Central memory CD8-positive, alpha-beta T cell (primary cell): ENCODE measurements around the gene RRP9.
"Not testable (repeated sequence)": the region's sequence is repeated elsewhere in the genome, so short reads cannot be mapped to it uniquely, and the experiment has no call there.

Experiments used
- ATAC-seq: fragments of 150-1000 bp; cut with Tn5 transposase; replicated peaks from 2 replicates; pipeline ENCODE4 v1.10.0; 2022; ENCODE audit warnings: mild to moderate bottlenecking, moderate FRiP score, moderate number of reproducible peaks; ENCODE audit not compliant: poor library complexity, severe bottlenecking; ENCODE audit errors: extremely low read depth
- DNase-seq, 2 donors: peaks; one replicate each; pipeline ENCODE4 v3.0.0; 2021; ENCODE audit warnings: low spot score in 2 of 2
- H3K27ac Mint-ChIP-seq: one replicate; pipeline ENCODE4 v1.8.0; 2022; ENCODE audit warnings: low read depth, mild to moderate bottlenecking, moderate library complexity, mixed read lengths
- H3K27me3 Mint-ChIP-seq: one replicate; pipeline ENCODE4 v1.8.0; 2022; ENCODE audit warnings: mixed read lengths
- H3K36me3 Mint-ChIP-seq: one replicate; pipeline ENCODE4 v1.8.0; 2022; ENCODE audit warnings: mild to moderate bottlenecking, moderate library complexity, mixed read lengths; ENCODE audit not compliant: insufficient read depth
- H3K4me1 Mint-ChIP-seq: one replicate; pipeline ENCODE4 v1.8.0; 2022; ENCODE audit warnings: mixed read lengths
- H3K4me3 Mint-ChIP-seq: one replicate; pipeline ENCODE4 v1.8.0; 2022; ENCODE audit warnings: mild to moderate bottlenecking, moderate library complexity, mixed read lengths
- H3K9me3 Mint-ChIP-seq: one replicate; pipeline ENCODE4 v1.8.0; 2022; ENCODE audit warnings: mixed read lengths

The RRP9 gene

GRCh38 chr3:51937014-51937413 is 4.7 kb downstream of the RRP9 start:
- DNase-seq (no peak), ATAC-seq (no peak)
- Mint-ChIP-seq H3K27me3 (no peaks in the 10 kb centered on the region), H3K4me1 (peaks cover 25% of the 10 kb centered on the region), H3K36me3 (peaks cover 23% of the 10 kb centered on the region), H3K27ac (no peak overlapping the region), H3K9me3 (no peaks in the 10 kb centered on the region), H3K4me3 (no peak overlapping the region)

DNA sequence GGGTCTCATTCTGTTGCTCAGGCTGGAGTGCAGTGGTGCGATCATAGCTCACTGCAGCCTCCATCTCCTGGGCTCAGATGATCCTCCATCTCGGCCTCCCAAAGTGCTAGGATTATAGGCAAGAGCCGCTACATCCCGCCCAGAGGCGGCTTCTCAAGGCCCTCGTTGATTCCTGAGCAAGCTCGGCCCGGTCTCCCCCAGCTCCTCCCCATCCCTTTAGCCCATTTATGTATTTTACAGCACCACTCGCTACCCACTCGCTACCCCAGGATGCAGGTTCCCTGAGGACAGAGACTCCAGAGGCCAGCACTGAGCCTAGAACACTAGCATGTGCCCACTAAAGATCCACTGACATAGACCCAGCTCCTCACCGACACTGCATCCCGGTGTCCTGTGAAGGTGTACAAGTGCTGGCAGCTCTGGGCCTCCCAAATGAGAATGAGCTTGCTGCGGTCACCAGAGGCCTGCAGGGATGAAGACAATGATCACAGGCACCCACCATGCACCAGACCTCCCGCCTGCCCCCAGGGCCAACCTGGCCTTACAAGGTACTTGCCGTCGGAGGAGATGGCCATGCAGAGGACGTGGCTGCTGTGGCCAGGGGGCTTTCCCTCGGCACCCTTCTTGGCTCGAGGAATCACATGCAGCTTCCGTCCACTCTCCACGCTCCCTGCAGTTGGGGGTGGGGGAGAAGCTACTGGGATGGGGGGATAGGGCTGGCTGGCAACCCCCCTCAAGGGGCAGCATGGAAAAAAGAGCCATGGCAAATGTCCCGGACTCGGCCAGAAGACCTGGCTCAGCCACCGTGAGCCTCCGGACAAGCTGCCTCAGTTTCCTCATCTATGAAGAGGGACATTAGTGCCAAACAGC is 5.6 kb downstream of the RRP9 start:
- Mint-ChIP-seq H3K4me3 (no peak overlapping the region), H3K36me3 (peaks cover 20% of the 10 kb centered on the region), H3K27me3 (no peaks in the 10 kb centered on the region), H3K27ac (no peak overlapping the region), H3K4me1 (peaks cover 16% of the 10 kb centered on the region), H3K9me3 (no peaks in the 10 kb centered on the region)
- ATAC-seq (no peak), DNase-seq (no peak)

DNA sequence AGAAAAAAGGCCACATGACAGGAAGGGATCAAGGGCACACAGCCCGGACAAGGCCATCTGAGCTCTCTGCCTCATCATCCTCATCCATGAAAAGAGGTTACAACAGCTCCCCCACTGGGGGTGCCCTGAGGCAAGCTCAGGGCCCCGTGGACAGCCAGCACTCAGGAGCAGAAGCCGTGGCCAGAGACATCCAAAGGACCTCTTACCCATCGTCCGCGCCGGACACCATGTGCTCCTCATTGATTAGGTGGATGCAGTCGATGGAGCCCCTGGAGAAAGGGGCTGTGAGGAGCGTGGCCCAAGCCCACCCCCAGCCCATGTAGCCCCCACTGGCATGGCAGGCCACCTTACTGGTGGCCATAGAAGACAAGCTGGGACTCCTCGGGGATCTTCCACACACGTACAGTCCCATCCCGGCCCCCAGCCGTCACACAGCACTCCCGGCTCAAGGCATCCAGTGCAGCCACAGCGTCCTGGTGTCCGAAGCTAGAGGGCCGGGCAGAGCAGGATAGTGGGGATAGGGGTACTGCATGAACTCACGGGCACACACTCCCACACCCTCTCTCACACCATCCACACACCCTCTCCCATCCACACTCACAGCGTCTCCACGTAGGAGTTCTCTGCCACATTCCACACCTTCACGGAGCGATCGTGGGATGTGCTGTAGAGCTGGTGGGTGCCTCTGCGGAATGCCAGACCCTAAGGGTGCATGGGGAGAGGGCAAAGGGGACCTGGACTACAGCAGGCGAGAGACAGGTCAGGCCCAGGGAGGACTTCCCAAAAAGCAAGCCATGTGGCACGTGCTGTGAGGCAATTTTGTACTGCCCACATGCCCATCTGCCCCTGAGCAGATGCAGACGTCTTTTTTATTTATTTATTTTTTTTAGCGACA is 6.5 kb downstream of the RRP9 start:
- DNase-seq = no peak
- no peak for ATAC-seq
- no peak overlapping the region for H3K27ac Mint-ChIP-seq
- peaks cover 7% of the 10 kb centered on the region for H3K4me1 Mint-ChIP-seq
- H3K27me3 Mint-ChIP-seq = no peaks in the 10 kb centered on the region
- H3K9me3 Mint-ChIP-seq = no peaks in the 10 kb centered on the region
- peaks cover 20% of the 10 kb centered on the region for H3K36me3 Mint-ChIP-seq
- no peak overlapping the region for H3K4me3 Mint-ChIP-seq

- Mint-ChIP-seq H3K27me3 (no peaks in the 10 kb centered on the region), H3K4me1 (peaks cover 4% of the 10 kb centered on the region), H3K4me3 (no peak overlapping the region), H3K9me3 (no peaks in the 10 kb centered on the region), H3K27ac (no peak overlapping the region), H3K36me3 (peaks cover 19% of the 10 kb centered on the region)
- DNase-seq = peak in 1 of 2 donors; percentile 4
- no peak for ATAC-seq
Observed at GRCh38 chr3:51934139-51934850, 7.4 kb downstream of the RRP9 start.

DNA sequence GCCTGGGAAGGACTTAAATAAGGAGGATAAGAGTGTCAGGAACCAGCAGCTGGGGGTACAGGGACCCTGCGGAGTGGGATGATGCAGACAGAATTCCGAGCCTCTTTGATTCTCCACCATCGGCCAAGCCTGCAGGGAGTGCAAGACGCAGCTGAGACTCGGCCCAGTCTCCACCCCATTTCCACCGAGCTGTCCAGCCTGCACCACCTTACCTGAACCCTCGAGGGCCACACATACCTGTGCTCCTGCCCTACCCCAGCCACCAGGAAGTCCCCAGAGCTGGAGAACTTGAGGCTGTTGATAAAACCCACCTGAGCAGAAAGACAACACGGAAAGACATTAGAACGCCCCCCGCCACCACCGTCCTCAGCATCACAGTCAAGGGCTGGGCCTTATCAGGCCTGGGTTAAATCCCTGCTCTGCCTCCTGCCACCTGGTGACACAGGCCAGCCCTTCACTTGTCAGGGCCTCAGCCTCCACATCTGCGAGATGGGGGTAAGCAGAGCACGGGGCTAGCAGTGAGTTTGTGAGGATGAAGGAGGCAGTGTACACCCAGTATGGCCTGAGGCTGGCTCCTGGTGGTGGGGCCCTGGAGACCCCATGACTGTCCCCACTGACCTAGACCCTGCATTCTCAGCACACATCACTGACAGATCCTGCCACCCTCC is 8.1 kb downstream of the RRP9 start:
- H3K4me3 Mint-ChIP-seq = no peak overlapping the region
- peak in 1 of 2 donors; percentile 6 for DNase-seq
- no peak for ATAC-seq
- H3K27ac Mint-ChIP-seq = no peak overlapping the region
- no peaks in the 10 kb centered on the region for H3K9me3 Mint-ChIP-seq
- no peaks in the 10 kb centered on the region for H3K4me1 Mint-ChIP-seq
- peaks cover 19% of the 10 kb centered on the region for H3K36me3 Mint-ChIP-seq
- H3K27me3 Mint-ChIP-seq = no peaks in the 10 kb centered on the region

- H3K36me3 Mint-ChIP-seq = peaks cover 16% of the 10 kb centered on the region
- no peak for DNase-seq
- H3K27me3 Mint-ChIP-seq = no peaks in the 10 kb centered on the region
- H3K4me1 Mint-ChIP-seq = no peaks in the 10 kb centered on the region
- no peak for ATAC-seq
- no peaks in the 10 kb centered on the region for H3K9me3 Mint-ChIP-seq
- H3K4me3 Mint-ChIP-seq = no peak overlapping the region
- H3K27ac Mint-ChIP-seq = no peak overlapping the region
Observed at GRCh38 chr3:51932471-51933370, 9.0 kb downstream of the RRP9 start.

- Mint-ChIP-seq H3K4me1 (no peaks in the 10 kb centered on the region), H3K36me3 (peaks cover 14% of the 10 kb centered on the region), H3K27ac (no peak overlapping the region), H3K27me3 (no peaks in the 10 kb centered on the region), H3K4me3 (no peak overlapping the region), H3K9me3 (no peaks in the 10 kb centered on the region)
- DNase-seq (no peak), ATAC-seq (no peak)
Observed at GRCh38 chr3:51931756-51932155, 9.9 kb downstream of the RRP9 start.

GRCh38 chr3:51930439-51930838 is 11.3 kb downstream of the RRP9 start:
- Mint-ChIP-seq H3K27me3 (no peaks in the 10 kb centered on the region), H3K27ac (no peak overlapping the region), H3K9me3 (no peaks in the 10 kb centered on the region), H3K4me1 (no peaks in the 10 kb centered on the region), H3K4me3 (no peak overlapping the region), H3K36me3 (peaks cover 9% of the 10 kb centered on the region)
- DNase-seq = no peak
- no peak for ATAC-seq

- no peaks in the 10 kb centered on the region for H3K4me1 Mint-ChIP-seq
- H3K36me3 Mint-ChIP-seq = peaks cover 6% of the 10 kb centered on the region
- DNase-seq (no peak), ATAC-seq (no peak)
- no peak overlapping the region for H3K4me3 Mint-ChIP-seq
- H3K9me3 Mint-ChIP-seq = no peaks in the 10 kb centered on the region
- H3K27ac Mint-ChIP-seq = no peak overlapping the region
- no peaks in the 10 kb centered on the region for H3K27me3 Mint-ChIP-seq
Observed at GRCh38 chr3:51929420-51930003, 12.2 kb downstream of the RRP9 start.

DNA sequence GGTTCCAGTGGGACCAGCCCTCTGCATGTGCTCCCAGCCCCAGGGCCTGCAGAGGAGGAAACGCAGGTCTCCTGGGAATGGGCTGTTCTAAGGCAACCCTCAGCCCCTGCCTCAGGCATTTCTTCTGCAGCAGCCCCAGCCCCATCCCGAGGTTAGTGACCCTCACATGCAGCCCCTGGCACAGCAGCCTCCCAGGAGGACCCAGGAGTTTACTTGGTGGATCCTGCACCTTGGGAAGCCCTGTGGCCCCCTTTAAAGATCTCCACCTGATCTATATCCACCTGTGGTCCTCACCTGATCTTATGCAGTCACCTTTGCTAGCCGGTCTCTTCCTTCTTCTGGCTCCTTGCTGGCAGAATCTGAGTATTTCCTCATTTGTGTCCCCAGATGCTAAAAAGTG is 12.7 kb downstream of the RRP9 start:
- not testable (repeated sequence) for H3K36me3 Mint-ChIP-seq, DNase-seq, H3K27ac Mint-ChIP-seq, H3K4me1 Mint-ChIP-seq, H3K9me3 Mint-ChIP-seq, H3K27me3 Mint-ChIP-seq, H3K4me3 Mint-ChIP-seq, ATAC-seq

DNA sequence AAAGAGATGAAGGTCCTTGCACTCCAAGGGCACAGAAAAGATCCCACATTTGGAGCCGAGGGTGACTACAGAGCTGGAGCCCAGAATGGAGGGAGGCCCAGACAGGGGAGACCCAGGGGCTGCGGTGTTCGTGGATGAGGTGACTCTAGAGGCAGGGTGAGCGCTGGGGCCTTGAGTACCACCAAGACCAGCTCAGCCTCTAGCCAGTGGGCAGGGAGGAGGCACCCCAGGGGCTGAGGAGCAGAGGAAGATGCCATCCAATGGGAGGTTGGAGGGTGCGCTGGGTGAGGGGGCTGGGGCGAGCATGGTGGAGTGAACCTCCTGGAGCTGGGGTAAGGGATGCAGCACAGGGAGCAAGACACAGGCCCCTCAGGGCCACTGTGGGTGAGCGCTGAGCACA is 13.3 kb downstream of the RRP9 start:
- DNase-seq (no peak), ATAC-seq (no peak)
- no peaks in the 10 kb centered on the region for H3K4me1 Mint-ChIP-seq
- H3K27me3 Mint-ChIP-seq = no peaks in the 10 kb centered on the region
- H3K9me3 Mint-ChIP-seq = no peaks in the 10 kb centered on the region
- no peak overlapping the region for H3K4me3 Mint-ChIP-seq
- H3K27ac Mint-ChIP-seq = no peak overlapping the region
- peaks cover 2% of the 10 kb centered on the region for H3K36me3 Mint-ChIP-seq
